ENCODE results near the gene SF3B3. TPM values are rescaled to one million over a fixed set of nuclear protein-coding genes. Genes with fewer than 3 reads are reported as not detected.

Gene SF3B3
- total RNA-seq, 1 experiment from 2014 or later = 449 TPM

GRCh38 chr16:70540994-70541393 is 17.4 kb downstream of the SF3B3 start:
- Mint-ChIP-seq H3K4me3 (ENCODE audit: low read depth, unreplicated experiment) (no peak overlapping the region), H3K27ac (ENCODE audit: unreplicated experiment) (no peak overlapping the region), H3K27me3 (ENCODE audit: unreplicated experiment) (no peaks in the 10 kb centered on the region), H3K36me3 (ENCODE audit: insufficient read depth, unreplicated experiment) (peaks cover 96% of the 10 kb centered on the region), H3K4me1 (ENCODE audit: low read depth, unreplicated experiment) (no peaks in the 10 kb centered on the region), H3K9me3 (ENCODE audit: low read depth, unreplicated experiment) (no peaks in the 10 kb centered on the region)
- BruUV-seq (replicated peaks) = no TSS peak
- no peak for TF ChIP-seq CTCF (IDR thresholded peaks at IDR 0.05; ENCODE audit: unreplicated experiment)
- no peak for DNase-seq
- CTCF ChIA-PET = no interaction called here
- intact Hi-C loops (cut with micrococcal nuclease; ENCODE audit: unreplicated experiment) = no loop called here

- intact Hi-C loops (cut with micrococcal nuclease; ENCODE audit: unreplicated experiment) = no loop called here
- H3K4me3 Mint-ChIP-seq (ENCODE audit: low read depth, unreplicated experiment) = no peak overlapping the region
- CTCF ChIA-PET = no interaction called here
- peaks cover 9% of the 10 kb centered on the region for H3K4me1 Mint-ChIP-seq (ENCODE audit: low read depth, unreplicated experiment)
- H3K27me3 Mint-ChIP-seq (ENCODE audit: unreplicated experiment) = no peaks in the 10 kb centered on the region
- no TSS peak for BruUV-seq (replicated peaks)
- no peaks in the 10 kb centered on the region for H3K9me3 Mint-ChIP-seq (ENCODE audit: low read depth, unreplicated experiment)
- no peak overlapping the region for H3K27ac Mint-ChIP-seq (ENCODE audit: unreplicated experiment)
- DNase-seq = no peak
- no peak for TF ChIP-seq CTCF (IDR thresholded peaks at IDR 0.05; ENCODE audit: unreplicated experiment)
- H3K36me3 Mint-ChIP-seq (ENCODE audit: insufficient read depth, unreplicated experiment) = peaks cover 92% of the 10 kb centered on the region
These were observed 20.9 kb downstream of the SF3B3 start for GRCh38 chr16:70544548-70544947.

- Mint-ChIP-seq H3K27ac (ENCODE audit: unreplicated experiment) (peak overlapping the region; percentile 4), H3K36me3 (ENCODE audit: insufficient read depth, unreplicated experiment) (peaks cover 89% of the 10 kb centered on the region), H3K4me3 (ENCODE audit: low read depth, unreplicated experiment) (no peak overlapping the region), H3K9me3 (ENCODE audit: low read depth, unreplicated experiment) (no peaks in the 10 kb centered on the region), H3K4me1 (ENCODE audit: low read depth, unreplicated experiment) (peaks cover 19% of the 10 kb centered on the region), H3K27me3 (ENCODE audit: unreplicated experiment) (no peaks in the 10 kb centered on the region)
- CTCF ChIA-PET = interaction anchor here (1.2 kb wide), 1 partner anchor 20 kb away, joined by 3 read pairs; no protein-coding TSS in a partner anchor
- no TSS peak for BruUV-seq (replicated peaks)
- intact Hi-C loops (cut with micrococcal nuclease; ENCODE audit: unreplicated experiment) = no loop called here
- DNase-seq = no peak
- TF ChIP-seq CTCF (IDR thresholded peaks at IDR 0.05; ENCODE audit: unreplicated experiment) = no peak
These were observed 25.3 kb downstream of the SF3B3 start for GRCh38 chr16:70548936-70549335.

GRCh38 chr16:70550082-70550481 is 26.5 kb downstream of the SF3B3 start:
- Mint-ChIP-seq H3K9me3 (ENCODE audit: low read depth, unreplicated experiment) (no peaks in the 10 kb centered on the region), H3K4me1 (ENCODE audit: low read depth, unreplicated experiment) (peaks cover 19% of the 10 kb centered on the region), H3K27me3 (ENCODE audit: unreplicated experiment) (no peaks in the 10 kb centered on the region), H3K36me3 (ENCODE audit: insufficient read depth, unreplicated experiment) (peaks cover 89% of the 10 kb centered on the region), H3K4me3 (ENCODE audit: low read depth, unreplicated experiment) (no peak overlapping the region), H3K27ac (ENCODE audit: unreplicated experiment) (no peak overlapping the region)
- no TSS peak for BruUV-seq (replicated peaks)
- intact Hi-C loops (cut with micrococcal nuclease; ENCODE audit: unreplicated experiment) = no loop called here
- CTCF ChIA-PET = no interaction called here
- TF ChIP-seq CTCF (IDR thresholded peaks at IDR 0.05; ENCODE audit: unreplicated experiment) = no peak
- DNase-seq = no peak

Data from Calu3 (cell line).